Skin of body (tissue), 2 donors: ENCODE results near the gene FBXL13. TPM values are rescaled to one million over a fixed set of nuclear protein-coding genes. Genes with fewer than 3 reads are reported as not detected.
"Not testable (repeated sequence)": the region's sequence is repeated elsewhere in the genome, so short reads cannot be mapped to it uniquely, and the experiment has no call there.

ENCODE experiments used
- DNase-seq: peaks from one replicate; lab custom pipeline; 2025; lab: John Stamatoyannopoulos, UW
- total RNA-seq: library from RNA; depleted of rRNA; stranded (reverse); fragments of >200 nt; gene quantifications from one replicate; pipeline ENCODE4 v1.2.3, GENCODE V29; 2014

Gene FBXL13
- total RNA-seq, result 2.8 TPM

DNA sequence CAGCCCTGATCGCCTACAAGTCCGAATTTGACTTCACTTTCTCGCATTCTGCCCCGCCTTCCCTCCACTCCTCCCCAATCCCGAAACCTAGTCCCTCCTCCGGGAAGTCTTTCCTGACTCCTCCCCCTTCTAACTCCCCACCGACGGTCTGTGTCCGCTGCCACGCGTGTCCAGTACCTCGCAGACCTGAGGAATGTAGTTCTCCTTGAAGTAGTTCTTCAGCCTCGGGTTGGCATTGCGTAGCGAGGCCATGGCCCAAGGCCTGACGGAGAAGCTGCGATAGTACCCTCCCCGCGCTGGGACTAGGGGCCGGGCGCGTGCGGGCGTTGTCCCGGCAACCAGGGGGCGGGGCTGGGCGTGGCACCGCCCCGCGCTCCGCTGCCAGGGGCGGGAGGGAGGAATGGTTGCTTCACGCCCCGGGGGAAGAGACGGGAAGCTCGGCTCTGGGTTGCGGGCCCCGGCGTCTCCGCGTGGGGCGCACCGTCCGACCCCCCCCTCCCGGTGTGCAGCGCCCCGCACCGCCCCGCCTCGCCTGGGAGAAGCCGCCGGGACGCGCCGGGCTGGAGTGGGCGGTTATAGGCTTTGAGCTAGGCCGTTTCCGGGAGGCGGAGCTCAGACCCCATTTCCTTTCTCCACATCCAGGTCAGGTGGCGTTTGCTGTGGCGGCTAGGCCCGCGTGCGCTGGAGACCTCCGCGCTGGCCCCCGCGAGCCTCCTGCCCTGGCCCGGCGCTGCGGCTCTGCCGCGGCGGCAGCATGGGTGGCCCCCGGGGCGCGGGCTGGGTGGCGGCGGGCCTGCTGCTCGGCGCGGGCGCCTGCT is at the start of gene FBXL13, which contains the start of gene ARMC10:
Gene FBXL13 (minus strand): TSS at position 278 of the 818 bp plus-strand sequence.
Gene ARMC10 (plus strand): TSS at position 622 of the 818 bp plus-strand sequence. CDS start 133 bp downstream, at position 755.
- peak; percentile 95 for DNase-seq

DNA sequence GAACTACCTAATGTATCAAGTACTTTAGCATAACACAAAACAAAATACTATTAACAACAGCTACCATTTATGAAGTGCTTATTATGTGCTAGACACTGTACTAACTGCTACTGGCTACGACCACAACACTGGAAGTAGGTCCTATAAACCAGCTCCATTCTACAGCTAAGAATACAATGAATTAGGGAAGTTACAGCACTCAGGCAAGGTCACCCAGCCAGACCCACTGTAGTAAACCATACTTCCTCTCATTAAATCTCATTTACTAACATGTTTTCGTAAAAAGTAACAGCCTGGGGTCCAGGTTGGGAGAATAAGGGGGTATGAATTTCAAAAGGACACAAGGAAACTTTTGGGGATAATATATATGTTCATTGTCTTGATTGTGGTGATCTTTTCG is 48.9 kb upstream of the FBXL13 start:
- DNase-seq, result no peak

DNA sequence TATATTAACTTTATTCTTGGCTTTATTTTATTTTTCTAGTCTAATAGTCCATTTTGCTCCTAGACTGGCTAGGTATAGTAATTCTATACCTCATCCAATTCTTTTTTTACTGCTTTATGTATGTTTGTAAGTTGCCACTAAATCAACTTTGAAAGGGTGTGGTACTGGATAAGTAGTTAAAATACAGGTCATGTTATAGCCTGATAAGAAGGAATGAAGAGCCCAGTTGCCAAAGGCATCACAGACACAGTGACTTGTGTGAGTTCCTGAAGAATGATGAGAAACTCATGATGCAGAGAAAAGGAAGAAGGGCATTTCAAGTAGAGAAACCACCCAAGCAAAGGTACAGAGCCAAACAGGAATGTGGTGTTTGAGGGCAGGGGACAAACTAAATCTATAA is 47.0 kb upstream of the FBXL13 start:
- no peak for DNase-seq

DNA sequence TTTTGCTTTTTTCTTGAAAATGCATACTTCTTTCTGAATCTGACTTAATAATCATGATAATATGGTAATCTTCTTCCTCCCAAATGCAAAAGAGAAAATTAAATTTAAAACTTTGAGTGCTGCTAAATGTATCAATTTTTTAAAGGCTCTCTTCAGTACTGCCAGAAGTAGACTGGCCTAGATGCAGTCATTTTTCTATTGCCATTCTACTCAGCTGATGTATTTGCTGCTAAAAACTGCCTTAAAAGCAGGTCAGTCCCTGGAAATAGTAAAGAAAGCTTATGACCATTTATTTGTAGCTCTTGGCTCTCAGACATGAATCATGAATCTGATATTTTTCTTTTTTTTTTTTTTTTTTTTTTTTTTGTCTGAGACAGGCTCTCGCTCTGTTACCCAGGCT is 45.8 kb upstream of the FBXL13 start:
- DNase-seq, result no peak

DNA sequence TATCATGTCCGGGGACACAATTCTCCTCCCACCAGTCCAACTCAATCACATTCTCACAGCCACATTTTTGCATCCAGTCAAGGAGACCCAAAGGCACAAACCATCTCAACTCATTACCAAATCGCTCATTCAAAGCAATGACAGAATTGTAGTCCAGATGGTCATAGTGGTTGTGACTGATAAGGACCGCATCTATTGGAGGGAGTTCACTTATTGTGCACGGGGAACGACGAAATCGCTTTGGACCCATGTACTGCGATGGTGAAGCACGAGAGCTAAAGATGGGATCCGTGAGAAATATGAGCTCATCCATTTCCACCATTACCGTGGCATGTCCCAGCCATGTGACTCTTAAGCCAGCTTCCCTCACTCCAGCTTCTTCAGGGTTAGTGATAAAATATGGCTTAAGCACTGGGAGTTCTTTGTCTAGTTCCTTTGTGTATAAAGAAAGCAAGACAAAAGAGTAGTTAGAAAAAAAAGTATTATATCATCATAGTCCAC is 45.2 kb upstream of the FBXL13 start:
- DNase-seq, result no peak

DNA sequence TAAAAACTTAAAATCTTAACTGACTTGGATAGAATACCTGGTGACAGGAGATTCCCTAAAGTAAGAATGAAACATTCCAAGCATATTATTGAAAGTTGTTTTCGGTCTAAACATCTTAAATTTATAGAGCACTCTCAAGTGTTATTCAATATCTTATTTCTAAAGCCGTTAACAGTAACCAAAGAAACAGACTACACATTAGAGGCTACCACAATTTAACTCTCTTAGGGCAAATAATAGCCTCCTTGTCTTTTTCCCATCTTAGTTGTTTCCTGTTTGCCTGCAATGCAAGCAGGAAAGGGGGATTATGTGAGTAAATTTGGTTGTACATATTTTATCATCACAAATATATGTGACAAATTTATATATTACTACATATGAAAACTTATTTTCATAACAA is 42.9 kb upstream of the FBXL13 start:
- DNase-seq, result no peak

DNA sequence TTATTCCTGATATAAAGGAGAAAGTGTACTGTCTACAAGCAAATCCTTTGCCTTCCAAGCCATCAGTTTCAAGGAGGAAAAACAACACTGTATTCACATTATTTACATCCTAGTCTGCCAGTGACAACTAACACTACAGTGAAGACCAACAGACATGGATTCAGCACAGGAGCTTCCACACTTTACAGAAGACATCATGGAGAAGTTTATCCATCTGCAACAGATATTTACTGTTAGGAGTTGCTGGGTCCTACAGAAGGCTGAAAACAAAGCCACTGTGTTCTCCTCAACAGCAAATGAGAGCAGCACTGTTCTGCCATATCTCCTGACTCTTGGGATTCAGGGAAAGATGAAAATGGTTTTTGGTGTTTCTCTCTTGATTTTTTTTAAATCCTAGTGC is 42.4 kb upstream of the FBXL13 start:
- no peak for DNase-seq

DNA sequence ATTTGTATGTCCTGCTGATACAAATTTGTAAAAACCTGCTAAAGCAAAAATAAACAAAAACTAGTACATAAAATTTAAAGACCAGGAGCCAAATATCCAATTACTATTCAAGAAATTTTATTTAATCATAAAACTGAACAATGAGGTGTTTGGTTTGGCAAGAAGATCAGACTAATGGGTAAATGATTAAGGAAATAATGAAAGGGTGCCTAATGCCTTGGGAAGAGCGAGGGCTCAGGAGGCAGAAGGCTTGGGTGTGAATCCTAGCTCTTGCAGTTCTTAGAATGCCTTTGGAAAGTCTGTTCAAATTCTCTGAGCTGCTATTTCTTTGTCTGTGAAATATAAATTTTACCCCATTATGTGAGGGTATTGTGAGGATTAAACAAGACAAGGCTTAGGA is 41.9 kb upstream of the FBXL13 start:
- DNase-seq, result no peak

DNA sequence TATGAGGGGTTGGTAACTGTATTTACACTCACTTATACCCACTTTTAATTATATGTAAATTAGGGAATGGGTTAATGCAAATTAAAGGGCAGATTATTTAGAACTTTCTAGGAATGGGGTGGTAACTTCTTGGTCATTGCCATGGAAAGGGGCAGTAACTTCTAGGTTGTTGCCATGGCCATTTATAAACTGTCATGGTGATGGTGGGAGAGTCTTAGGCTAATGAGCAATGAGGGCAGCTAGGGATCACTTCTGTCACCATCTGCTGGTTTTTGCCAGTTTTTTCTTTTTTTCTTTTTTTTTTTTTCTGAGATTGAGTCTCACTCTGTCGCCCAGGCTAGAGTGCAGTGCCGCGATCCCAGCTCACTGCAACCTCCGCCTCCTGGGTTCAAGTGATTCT is 41.2 kb upstream of the FBXL13 start:
- DNase-seq, result no peak

DNA sequence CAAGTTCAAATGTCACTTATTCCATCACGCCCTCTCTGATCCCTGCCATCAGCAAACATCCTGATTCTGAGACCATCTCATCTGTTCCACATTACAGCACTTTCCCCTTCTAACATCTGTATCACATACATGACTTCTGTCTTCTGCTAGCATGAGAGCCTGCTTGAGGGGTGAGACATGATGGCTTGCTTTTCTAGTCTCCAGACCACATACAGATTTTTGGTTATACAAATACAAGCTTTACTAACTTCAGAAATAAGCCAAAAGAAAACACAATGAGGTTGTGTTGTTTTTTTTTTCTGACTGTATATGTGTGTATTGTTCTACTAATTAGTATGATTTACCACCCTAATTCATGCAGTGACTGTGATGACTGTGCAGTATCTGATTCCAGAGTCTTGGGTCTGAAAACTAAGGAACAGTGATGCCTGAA is 40.0 kb upstream of the FBXL13 start:
- peak; percentile 58 for DNase-seq

DNA sequence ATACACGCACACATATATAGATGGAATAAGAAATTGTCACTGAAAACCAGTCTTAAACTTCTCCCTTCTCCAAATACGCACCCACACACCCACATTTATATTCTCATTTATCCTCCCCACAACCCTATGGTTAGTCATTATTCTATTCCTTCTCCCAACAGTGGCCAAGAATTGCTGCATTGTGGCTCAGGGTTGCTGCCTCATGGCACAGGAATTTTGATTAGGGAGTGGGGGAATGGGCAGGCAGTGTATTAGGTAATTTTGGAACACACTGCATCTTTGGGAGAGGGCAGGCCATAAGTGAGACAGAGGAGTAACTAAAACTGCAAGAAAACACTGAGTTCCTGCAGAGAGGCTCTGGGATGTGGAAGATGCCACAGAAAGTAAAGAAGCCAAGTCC is 38.6 kb upstream of the FBXL13 start:
- DNase-seq, result no peak

DNA sequence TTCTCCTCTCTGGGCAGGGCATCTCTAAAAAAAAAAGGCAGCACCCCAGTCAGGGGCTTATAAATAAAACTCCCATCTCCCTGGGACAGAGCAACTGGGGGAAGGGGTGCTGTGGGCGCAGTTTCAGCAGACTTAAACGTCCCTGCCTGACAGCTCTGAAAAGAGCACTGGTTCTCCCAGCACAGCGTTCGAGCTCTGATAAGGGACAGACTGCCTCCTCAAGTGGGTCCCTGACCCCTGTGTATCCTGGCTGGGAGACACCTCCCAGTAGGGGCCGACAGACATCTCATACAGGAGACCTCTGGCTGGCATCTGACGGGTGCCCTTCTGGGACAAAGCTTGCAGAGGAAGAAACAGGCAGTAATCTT is 32.1 kb upstream of the FBXL13 start:
- not testable (repeated sequence) for DNase-seq

DNA sequence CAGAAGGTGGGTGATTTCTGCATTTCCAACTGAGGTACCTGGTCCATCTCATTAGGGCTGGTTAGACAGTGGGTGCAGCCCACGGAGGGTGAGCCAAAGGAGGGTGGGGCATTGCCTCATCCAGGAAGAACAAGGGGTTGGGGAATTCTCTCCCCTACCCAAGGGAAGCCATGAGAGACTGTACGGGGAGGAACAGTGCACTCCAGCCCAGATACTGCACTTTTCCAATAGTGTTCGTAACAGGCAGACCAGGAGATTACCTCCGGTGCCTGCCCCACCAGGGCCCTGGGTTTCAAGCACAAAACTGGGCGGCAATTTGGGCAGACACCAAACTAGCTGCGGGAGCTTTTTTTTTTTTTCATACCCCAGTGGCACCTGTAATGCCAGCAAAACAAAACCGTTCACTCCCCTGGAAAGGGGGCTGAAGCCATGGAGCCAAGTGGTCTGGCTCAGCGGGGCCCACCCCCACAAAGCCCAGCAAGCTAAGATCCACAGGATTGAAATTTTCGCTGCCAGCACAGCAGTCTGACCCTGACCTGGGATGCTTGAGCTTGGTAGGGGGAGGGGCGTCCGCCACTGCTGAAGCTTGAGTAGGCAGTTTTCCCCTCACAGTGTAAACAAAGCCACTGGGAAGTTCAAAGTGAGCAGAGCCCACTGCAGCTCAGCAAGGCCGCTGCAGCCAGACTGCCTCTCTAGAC is 31.6 kb upstream of the FBXL13 start:
- no peak for DNase-seq

DNA sequence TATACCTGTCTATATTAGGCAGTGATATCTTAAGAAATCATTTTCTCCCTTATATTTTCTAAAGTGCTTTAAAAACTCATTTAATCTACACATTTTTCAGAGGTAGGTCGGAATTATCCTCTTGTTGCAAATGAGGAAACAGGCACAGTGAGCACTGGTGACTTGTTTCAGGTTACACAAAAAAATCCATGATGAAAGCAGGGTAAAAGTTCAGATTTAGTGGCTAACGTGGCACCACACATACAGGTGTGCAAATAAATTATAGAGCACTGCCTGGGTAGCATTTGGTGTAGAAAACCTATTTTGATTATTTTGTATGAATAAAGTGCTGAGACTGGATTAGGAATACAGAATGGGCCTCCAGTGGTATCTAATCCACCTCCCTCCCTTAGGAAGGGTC is 26.9 kb upstream of the FBXL13 start:
- no peak for DNase-seq

DNA sequence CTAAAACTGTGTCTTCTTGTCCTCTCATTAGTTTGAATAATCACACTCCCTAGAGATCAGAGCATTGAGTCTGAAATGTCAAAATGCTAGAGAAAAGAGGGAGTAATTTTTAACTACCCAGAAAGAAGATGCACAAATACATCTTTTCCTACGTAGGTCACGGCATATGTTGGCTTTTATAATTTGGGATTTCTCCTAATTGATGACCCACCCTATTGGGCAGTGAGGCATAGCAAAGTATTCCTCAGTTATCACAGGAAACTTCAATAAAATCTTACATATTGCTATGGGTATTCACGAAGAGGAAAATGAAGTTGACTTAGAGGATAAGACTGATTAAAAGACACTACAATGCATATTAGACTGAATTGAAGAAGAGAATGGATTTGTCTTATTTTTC is 25.8 kb upstream of the FBXL13 start:
- no peak for DNase-seq

DNA sequence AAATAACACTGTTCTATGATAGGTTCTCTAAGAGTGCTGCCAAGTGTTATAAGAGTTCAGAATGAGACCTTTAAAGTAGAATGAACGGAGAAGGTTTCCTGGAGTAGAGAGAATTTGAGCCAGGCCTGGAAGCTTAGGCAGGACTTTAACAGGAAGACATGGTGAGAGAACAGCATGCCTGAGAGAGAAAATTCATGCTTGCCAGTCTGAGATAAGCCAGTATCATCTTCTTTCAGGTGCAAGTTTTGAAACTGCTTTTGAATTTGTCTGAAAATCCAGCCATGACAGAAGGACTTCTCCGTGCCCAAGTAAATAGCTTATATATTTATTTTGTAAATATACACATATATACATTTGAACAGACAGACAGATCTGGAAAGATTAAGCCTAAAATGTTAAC is 22.4 kb upstream of the FBXL13 start:
- DNase-seq, result no peak

DNA sequence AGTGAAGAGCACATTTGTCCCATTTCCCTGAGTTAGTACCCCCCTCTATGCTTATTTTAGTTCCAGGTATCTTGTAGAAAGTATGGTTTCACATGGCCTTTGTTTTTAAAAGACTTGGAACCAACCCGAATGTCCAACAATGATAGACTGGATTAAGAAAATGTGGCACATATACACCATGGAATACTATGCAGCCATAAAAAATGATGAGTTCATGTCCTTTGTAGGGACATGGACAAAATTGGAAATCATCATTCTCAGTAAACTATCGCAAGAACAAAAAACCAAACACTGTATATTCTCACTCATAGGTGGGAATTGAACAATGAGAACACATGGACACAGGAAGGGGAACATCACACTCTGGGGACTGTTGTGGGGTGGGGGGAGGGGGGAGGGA is 21.0 kb upstream of the FBXL13 start:
- DNase-seq, result not testable (repeated sequence)

DNA sequence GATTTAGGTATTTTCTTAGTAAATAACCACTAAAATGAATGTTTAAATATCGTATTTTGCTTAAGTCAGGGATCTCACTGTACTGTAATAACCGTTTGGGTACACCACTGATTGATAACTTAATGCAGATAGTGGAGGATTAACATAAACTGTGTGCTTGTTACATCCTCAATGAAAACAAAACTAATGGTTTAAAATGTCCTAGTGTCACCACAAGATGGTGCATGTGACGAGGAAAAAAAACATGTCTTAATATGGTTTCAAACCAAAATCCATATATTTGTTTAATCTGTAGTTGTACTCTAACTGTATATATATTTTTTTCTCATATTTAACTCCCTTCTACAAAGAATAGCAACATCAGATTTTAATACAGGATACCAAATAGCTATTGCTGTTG is 19.5 kb upstream of the FBXL13 start:
- DNase-seq, result no peak

DNA sequence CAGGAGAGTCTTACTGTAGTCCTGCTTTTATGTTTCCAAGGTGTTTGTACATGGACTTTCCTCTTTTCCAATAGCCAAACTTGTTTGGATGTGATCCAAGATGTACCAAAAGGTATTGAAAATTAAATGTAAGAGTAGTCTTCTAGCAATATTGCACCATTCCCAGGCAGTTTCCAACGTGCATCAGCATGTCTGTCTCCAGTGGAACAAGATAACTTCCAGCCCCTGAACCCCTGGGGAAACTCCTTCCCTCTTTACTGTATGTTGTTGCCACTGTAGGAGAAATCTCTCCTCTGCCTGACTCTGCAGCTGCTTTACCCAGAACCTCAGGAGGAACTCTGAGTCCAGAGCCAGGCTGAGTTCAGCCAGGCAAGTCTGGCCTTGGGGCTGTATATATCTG is 18.8 kb upstream of the FBXL13 start:
- no peak for DNase-seq

DNA sequence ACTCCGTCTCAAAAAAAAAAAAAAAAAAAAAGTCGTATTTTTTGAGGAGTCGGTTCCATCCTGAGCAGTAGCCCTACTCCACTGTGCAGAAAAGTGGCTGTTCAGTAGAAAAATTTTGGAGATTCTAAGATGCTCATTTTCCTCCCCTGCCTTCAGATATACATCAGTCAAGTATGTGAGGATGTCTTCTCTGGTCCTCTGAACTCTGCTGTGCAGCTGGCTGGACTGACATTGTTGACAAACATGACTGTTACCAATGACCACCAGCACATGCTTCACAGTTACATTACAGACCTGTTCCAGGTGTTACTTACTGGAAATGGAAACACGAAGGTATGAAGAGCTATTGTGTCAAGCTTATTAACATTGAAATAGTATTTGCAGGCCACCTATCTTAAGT is 17.7 kb upstream of the FBXL13 start:
- not testable (repeated sequence) for DNase-seq

DNA sequence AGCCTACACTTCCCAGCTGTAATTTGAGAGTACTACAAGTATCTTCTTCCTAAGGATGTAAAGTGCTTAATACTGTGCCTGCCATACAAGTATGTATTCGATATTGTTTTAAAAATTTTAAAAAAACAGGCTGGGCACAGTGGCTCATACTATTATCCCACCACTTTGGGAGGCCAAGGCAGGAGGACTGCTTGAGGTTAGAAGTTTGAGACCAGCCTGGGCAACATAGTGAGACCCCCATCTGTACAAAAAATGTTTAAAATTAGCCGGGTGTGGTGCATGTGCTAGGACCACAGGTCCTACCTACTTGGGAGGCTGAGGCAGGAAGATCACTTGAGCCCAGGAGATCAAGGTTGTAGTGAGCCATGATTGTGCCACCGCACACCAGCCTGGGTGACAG is 8.6 kb upstream of the FBXL13 start:
- no peak for DNase-seq

DNA sequence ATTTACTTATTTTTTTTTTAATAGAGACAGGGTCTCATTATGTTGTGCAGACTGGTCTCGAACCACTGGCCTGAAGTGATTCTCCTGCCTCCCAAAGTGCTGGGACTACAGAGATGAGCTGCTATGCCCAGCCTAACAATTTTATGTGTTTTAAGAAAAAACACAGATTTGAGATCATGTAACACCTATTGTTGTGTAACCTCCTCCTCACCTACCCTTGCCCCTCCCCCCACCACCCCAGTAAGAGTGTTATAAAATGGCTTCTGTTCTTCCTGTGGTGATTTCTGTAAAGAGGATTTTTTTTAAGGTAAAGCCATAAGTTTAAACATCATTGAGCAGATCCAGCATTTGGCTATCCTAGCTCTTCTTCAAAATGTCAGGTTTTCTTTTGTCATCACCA is 7.9 kb upstream of the FBXL13 start:
- DNase-seq, result no peak

DNA sequence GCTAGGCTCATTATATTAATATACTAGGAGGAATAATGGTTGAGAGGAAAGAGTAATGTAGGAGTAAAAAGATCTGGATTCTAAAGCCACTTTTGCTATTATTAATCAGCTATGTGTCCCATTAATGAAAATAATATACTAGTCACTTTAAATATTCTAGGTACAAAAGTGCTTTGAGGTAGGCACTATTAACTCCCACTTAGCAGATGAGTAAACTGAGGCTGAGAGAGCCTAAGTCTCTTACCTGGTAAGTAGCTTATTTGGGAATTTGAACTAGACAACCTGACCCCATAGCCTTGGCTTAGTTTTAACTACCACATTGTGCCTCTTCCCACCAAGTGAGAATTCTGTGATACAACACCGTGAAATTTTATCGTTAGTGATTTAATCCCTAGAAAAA is 6.3 kb upstream of the FBXL13 start:
- no peak for DNase-seq
